Stimulated activated CD8-positive, alpha-beta memory T cell treated with anti-CD3 and anti-CD28 coated beads, Interleukin-7, amount 100 ng/mL, for 4 hours (primary cell): Measurements from ENCODE around the gene UQCRC1.
"Not testable (repeated sequence)": the region's sequence is repeated elsewhere in the genome, so short reads cannot be mapped to it uniquely, and the experiment has no call there.

Experiments
- DNase-seq, 2 donors: peaks; one replicate each; pipeline ENCODE4 v3.0.0-alpha.2; 2020; ENCODE audit warnings: low read depth in 2 of 2

The UQCRC1 gene

DNA sequence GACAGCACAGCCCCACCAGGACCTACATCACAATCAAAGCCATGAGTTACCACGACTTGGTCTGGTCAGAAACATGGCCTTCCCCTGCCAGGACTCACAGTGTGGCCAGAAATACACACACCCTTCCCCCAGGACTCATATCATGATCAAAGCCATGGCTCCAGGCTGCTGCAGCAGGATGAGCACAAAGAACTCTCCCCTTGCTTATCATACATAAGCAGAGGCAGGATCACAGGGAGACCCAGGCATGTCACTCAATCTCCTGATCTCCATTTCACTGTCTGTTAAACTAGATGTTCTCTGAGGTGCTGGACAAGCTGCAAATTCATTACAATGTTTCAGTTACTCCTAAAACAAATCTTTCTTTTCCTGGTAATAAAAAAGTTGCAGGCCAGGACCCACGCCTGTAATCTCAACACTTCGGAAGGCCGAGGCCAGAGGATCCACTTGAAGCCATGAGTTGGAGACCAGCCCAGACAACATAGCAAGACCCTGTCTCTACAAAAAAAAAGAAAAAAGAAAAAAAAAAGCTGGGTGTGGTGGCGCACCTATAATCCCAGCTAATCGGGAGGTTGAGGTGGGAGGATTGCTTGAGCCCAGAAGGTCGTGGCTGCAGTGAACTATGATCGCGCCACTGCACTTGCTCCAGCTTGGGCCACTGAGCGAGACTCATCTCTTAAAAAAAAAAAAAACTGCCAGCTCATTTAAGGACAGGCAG is 54.1 kb downstream of the UQCRC1 start:
- no peak for DNase-seq

DNA sequence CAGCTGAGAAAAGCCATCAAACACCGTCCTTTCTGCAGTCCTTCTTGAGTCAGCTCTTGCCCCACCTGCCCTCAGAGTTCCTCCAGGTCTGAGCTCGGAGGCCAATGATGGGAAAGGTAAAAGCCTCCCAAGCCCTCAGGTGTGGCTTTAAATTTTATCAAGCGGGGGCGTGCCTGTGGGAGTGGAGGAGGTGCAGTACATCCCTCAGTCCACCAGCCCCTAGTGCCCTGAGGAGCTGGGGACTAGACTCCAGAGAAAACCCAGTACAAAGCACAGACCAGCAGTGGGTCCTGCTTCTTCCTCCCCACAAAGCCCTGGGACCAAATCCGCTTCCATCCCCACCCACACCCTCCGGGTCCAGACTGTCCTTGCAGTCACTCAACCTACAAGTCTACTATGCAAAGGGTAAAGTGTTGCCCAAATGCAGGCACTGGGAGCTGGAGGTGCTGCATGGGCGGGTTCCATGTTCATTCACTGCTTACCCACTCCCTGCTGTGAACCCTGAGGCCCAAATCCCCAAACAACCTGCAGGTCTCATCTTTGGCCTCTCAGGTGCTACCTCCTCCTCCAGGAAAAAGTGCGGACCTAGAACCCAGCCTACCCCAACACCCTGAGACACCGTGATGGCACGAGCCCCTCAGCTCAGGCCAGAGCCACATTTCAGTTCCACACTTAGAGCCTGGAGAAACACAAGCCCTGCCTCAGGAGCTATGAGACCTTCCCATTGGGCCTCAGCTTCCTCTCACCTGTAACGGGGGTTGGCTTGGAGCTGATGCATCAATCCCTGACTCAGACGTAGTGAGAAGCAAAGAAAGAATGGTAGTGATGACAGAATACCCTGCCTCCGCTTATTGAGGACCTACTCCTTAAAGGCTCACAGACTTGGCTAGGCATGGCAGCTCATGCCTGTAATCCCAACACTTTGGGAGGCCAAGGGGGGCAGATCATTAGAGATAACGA is 55.3 kb downstream of the UQCRC1 start:
- DNase-seq, result no peak

DNA sequence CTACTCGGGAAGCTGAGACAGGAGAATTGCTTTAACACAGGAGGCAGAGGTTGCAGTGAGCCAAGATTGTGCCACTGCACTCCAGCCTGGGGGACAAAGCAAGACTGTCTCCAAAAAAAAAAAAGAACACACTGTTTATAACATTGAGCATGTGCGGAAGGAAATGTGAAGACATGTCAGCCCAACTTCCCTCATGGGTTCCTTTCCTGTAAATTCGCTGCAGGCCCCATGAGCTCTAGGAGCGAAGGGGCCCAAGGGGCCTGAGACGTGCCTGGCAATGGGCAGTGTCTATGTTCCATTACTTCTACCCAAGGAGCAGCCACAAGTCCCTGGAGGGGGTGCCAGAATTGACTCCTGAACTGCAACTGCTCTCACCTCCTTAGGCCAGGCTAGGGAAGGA is 56.1 kb downstream of the UQCRC1 start:
- DNase-seq, result no peak

DNA sequence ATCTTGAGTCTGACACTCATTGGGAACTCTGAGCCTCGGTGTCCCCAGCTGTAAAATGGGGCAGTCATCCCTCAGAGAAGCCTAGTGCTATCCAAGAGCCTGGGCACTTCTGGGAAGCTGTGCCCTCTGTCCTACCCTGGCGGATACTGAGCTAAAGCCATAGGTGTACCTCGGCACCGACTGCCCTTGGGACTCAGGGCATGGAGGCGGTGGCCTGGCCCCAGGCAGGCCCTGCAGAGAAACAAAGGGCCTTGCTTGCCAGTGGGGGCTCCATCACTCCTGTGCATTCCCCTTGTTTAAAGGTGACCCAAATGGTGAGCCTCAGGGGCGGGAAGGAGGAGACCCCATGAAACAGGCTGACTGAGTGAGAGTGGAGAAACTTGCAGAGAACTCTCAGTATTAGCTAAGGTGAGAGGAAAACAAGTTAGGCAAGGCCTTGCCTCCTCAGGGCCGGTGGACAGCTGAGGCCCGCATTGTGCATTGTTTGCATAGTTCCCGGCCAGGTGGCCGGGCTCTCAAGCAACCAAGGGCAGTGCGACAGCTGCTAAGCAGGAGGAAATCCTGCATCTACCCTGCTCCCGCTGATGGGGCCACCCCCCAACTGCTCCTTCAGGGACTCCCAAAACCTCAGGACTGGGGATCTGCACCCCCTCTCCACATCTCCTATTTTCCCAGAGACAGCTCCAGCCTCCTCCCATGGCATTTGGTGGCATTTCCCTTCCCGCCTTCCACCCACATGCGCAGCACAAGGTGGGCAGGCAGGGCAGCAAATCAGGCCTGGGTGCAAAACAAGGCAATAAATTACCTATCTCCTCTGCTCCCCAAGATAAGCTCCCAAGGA is 57.1 kb downstream of the UQCRC1 start:
- DNase-seq, result no peak

DNA sequence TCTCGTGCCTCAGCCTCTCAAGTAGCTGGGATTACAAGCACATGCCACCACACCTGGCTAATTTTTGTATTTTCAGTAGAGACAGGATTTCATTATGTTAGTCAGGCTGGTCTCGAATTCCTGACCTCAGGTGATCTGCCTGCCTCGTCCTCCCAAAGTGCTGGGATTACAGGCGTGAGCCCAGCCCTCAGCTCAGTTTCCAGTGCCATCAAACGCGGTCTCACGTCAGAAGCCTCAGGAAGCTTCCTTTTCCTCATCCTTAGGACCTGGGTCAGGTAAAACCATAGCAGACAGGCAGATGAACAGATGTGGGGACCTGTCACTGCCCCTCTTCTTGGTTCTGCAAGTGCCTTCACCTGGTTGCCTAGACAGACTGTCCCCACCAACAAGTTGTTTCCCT is 57.8 kb downstream of the UQCRC1 start:
- not testable (repeated sequence) for DNase-seq
